SK-N-SH (cell line): Measurements from ENCODE around the gene SH2B2.

Experiments
- CHD2 ChIP-seq: fragments of 150-350 bp; IDR thresholded peaks from 2 replicates; pipeline ENCODE4 v1.6.1; 2018; ENCODE audit warnings: low read length; ENCODE audit not compliant: partially characterized antibody
- EP300 ChIP-seq, 2 experiments: IDR thresholded peaks; 2 replicates each; pipeline versions ENCODE4 v1.4.0 to v1.6.1; 2012; ENCODE audit warnings: borderline replicate concordance in 1 of 2, low read depth in 1 of 2, low read length in 1 of 2
- EZH2phosphoT487 ChIP-seq: fragments of 200-600 bp; sonication (generic); IDR thresholded peaks from 2 replicates; pipeline ENCODE4 v1.6.1; 2017; ENCODE audit warnings: low read depth, mixed run types, mild to moderate bottlenecking, antibody characterized with exemption, moderate library complexity, borderline replicate concordance
- POLR2AphosphoS5 ChIP-seq: IDR thresholded peaks from 2 replicates; pipeline ENCODE4 v1.6.1; 2012; ENCODE audit warnings: low read depth, low read length
- RCOR1 ChIP-seq: fragments of 150-350 bp; IDR thresholded peaks from 2 replicates; pipeline ENCODE4 v1.6.1; 2017; ENCODE audit warnings: antibody characterized with exemption, low read length
- SIN3A ChIP-seq: IDR thresholded peaks from 2 replicates; pipeline ENCODE4 v1.6.1; 2012; ENCODE audit warnings: low read depth, mild to moderate bottlenecking, low read length, moderate library complexity, borderline replicate concordance
- TF ChIP-seq, protein P1 (sequence below): fragments of 200-600 bp; sonication (generic); IDR thresholded peaks from 2 replicates; pipeline ENCODE4 v1.6.1; 2017; ENCODE audit warnings: antibody characterized with exemption, mild to moderate bottlenecking, moderate library complexity
- TF ChIP-seq, protein P2 (sequence below): fragments of 150-350 bp; IDR thresholded peaks from 2 replicates; pipeline ENCODE4 v1.6.1; 2017; ENCODE audit warnings: antibody characterized with exemption, low read length, low read depth, borderline replicate concordance
- TF ChIP-seq, protein P3 (sequence below): IDR thresholded peaks from 2 replicates; pipeline ENCODE4 v1.6.1; 2012; ENCODE audit warnings: mild to moderate bottlenecking, low read depth, low read length, moderate library complexity
- TF ChIP-seq, protein P4 (sequence below): IDR thresholded peaks from 2 replicates; pipeline ENCODE4 v1.4.0; 2012; ENCODE audit warnings: low read depth, borderline replicate concordance
- TF ChIP-seq, protein P5 (sequence below): IDR thresholded peaks from 2 replicates; pipeline ENCODE4 v1.4.0; 2012; ENCODE audit warnings: low read depth

DNA sequence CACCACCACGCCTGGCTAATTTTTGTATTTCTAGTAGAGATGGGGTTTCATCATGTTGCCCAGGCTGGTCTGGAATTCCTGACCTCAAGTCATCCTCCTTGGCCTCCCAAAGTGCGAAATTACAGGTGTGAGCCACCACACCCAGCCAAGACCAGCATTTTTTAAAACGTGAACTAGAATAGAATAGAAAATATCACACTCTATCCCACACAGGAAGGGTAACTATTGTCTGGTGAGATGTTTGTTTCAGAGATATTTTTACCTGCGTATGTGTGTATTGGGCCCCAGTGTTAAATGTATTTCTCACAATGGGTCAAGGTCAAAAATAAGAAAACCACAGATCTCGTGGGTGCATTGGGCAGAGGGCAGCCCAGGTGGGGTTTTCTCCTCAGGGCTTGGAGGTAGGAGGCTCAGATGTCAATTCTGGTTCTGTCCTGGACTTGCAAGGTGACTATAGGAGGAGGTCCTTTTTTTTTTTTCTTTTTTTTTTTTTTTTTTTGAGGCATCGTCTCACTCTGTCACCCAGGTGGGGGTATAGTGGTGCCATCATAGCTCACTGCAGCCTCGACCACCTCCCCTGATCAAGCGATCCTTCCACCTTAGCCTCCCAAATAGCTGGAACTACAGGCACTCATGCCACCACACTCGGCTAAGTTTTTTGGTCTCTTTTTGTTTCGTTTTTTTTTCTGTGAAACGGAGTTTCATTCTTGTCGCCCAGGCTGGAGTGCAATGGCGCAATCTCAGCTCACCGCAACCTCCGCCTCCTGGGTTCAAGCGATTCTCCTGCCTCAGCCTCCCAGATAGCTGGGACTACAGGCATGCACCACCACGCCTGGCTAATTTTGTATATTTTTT lies 19.0 kb downstream of the SH2B2 start:
- TF ChIP-seq, protein P1, sequence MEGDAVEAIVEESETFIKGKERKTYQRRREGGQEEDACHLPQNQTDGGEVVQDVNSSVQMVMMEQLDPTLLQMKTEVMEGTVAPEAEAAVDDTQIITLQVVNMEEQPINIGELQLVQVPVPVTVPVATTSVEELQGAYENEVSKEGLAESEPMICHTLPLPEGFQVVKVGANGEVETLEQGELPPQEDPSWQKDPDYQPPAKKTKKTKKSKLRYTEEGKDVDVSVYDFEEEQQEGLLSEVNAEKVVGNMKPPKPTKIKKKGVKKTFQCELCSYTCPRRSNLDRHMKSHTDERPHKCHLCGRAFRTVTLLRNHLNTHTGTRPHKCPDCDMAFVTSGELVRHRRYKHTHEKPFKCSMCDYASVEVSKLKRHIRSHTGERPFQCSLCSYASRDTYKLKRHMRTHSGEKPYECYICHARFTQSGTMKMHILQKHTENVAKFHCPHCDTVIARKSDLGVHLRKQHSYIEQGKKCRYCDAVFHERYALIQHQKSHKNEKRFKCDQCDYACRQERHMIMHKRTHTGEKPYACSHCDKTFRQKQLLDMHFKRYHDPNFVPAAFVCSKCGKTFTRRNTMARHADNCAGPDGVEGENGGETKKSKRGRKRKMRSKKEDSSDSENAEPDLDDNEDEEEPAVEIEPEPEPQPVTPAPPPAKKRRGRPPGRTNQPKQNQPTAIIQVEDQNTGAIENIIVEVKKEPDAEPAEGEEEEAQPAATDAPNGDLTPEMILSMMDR: no peak
- TF ChIP-seq EP300 (IDR thresholded peaks at IDR 0.05; ENCODE audit: borderline replicate concordance in 1 of 2, low read depth in 1 of 2, low read length in 1 of 2) (no peak), POLR2AphosphoS5 (no peak), EZH2phosphoT487 (no peak), SIN3A (no peak), RCOR1 (no peak), CHD2 (no peak)
- TF ChIP-seq, protein P2, sequence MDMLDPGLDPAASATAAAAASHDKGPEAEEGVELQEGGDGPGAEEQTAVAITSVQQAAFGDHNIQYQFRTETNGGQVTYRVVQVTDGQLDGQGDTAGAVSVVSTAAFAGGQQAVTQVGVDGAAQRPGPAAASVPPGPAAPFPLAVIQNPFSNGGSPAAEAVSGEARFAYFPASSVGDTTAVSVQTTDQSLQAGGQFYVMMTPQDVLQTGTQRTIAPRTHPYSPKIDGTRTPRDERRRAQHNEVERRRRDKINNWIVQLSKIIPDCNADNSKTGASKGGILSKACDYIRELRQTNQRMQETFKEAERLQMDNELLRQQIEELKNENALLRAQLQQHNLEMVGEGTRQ: no peak
- TF ChIP-seq, protein P3, sequence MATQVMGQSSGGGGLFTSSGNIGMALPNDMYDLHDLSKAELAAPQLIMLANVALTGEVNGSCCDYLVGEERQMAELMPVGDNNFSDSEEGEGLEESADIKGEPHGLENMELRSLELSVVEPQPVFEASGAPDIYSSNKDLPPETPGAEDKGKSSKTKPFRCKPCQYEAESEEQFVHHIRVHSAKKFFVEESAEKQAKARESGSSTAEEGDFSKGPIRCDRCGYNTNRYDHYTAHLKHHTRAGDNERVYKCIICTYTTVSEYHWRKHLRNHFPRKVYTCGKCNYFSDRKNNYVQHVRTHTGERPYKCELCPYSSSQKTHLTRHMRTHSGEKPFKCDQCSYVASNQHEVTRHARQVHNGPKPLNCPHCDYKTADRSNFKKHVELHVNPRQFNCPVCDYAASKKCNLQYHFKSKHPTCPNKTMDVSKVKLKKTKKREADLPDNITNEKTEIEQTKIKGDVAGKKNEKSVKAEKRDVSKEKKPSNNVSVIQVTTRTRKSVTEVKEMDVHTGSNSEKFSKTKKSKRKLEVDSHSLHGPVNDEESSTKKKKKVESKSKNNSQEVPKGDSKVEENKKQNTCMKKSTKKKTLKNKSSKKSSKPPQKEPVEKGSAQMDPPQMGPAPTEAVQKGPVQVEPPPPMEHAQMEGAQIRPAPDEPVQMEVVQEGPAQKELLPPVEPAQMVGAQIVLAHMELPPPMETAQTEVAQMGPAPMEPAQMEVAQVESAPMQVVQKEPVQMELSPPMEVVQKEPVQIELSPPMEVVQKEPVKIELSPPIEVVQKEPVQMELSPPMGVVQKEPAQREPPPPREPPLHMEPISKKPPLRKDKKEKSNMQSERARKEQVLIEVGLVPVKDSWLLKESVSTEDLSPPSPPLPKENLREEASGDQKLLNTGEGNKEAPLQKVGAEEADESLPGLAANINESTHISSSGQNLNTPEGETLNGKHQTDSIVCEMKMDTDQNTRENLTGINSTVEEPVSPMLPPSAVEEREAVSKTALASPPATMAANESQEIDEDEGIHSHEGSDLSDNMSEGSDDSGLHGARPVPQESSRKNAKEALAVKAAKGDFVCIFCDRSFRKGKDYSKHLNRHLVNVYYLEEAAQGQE: no peak
- TF ChIP-seq, protein P4, sequence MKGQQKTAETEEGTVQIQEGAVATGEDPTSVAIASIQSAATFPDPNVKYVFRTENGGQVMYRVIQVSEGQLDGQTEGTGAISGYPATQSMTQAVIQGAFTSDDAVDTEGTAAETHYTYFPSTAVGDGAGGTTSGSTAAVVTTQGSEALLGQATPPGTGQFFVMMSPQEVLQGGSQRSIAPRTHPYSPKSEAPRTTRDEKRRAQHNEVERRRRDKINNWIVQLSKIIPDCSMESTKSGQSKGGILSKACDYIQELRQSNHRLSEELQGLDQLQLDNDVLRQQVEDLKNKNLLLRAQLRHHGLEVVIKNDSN: no peak
- TF ChIP-seq, protein P5, sequence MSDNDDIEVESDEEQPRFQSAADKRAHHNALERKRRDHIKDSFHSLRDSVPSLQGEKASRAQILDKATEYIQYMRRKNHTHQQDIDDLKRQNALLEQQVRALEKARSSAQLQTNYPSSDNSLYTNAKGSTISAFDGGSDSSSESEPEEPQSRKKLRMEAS: no peak
